DMS 273 (cell line): Measurements from ENCODE around the gene CSNK1G1.
"Not testable (repeated sequence)": the region's sequence is repeated elsewhere in the genome, so short reads cannot be mapped to it uniquely, and the experiment has no call there.

ENCODE experiments used
- DNase-seq: peaks from one replicate; lab custom pipeline; 2025; ENCODE audit not compliant: unreplicated experiment; lab: John Stamatoyannopoulos, UW

Gene CSNK1G1

GRCh38 chr15:64355944-64356709, at the start of gene CSNK1G1:
Gene CSNK1G1 (minus strand): TSS chr15:64356173. CDS start chr15:64300499, 55,674 bp downstream.
- DNase-seq, result peak; percentile 98

- DNase-seq, result no peak
These were observed 44.6 kb upstream of the CSNK1G1 start for GRCh38 chr15:64400583-64400982.

- no peak for DNase-seq
These were observed 42.6 kb upstream of the CSNK1G1 start for GRCh38 chr15:64398575-64398974.

GRCh38 chr15:64396789-64397188, 40.8 kb upstream of the CSNK1G1 start:
- no peak for DNase-seq

GRCh38 chr15:64392471-64392870, 36.5 kb upstream of the CSNK1G1 start:
- DNase-seq, result not testable (repeated sequence)

- no peak for DNase-seq
These were observed 33.1 kb upstream of the CSNK1G1 start for GRCh38 chr15:64389036-64389435.

- DNase-seq, result peak; percentile 96
These were observed 31.7 kb upstream of the CSNK1G1 start, which contains the start of gene TRIP4 for GRCh38 chr15:64387562-64388168. Gene TRIP4 (plus strand): TSS chr15:64387836. CDS start chr15:64387864, 28 bp downstream.

- DNase-seq, result no peak
These were observed 30.3 kb upstream of the CSNK1G1 start for GRCh38 chr15:64386291-64386690.

- no peak for DNase-seq
These were observed 27.8 kb upstream of the CSNK1G1 start for GRCh38 chr15:64383760-64384159.

GRCh38 chr15:64381000-64381751, 25.2 kb upstream of the CSNK1G1 start, which contains the start of gene PCLAF:
Gene PCLAF (minus strand): TSS chr15:64381441. CDS start chr15:64381371, 70 bp downstream.
- peak; percentile 98 for DNase-seq

GRCh38 chr15:64380130-64380870, 24.3 kb upstream of the CSNK1G1 start:
- peak; percentile 33 for DNase-seq

GRCh38 chr15:64379216-64379960, 23.4 kb upstream of the CSNK1G1 start:
- peak; percentile 80 for DNase-seq

GRCh38 chr15:64373360-64373759, 17.4 kb upstream of the CSNK1G1 start:
- no peak for DNase-seq

- DNase-seq, result not testable (repeated sequence)
These were observed 15.4 kb upstream of the CSNK1G1 start for GRCh38 chr15:64371383-64371782.

GRCh38 chr15:64369078-64369607, 13.2 kb upstream of the CSNK1G1 start:
- DNase-seq, result no peak

- no peak for DNase-seq
These were observed 5.3 kb upstream of the CSNK1G1 start for GRCh38 chr15:64361259-64361658.

GRCh38 chr15:64356710-64357040, 702 bp upstream of the CSNK1G1 start:
- no peak for DNase-seq

- peak; percentile 46 for DNase-seq
These were observed 527 bp downstream of the CSNK1G1 start for GRCh38 chr15:64355348-64355943.

GRCh38 chr15:64354688-64355344, 1.2 kb downstream of the CSNK1G1 start:
- DNase-seq, result no peak
